Measurements from ENCODE around the gene ANKDD1A.

- TF ChIP-seq, protein P1, sequence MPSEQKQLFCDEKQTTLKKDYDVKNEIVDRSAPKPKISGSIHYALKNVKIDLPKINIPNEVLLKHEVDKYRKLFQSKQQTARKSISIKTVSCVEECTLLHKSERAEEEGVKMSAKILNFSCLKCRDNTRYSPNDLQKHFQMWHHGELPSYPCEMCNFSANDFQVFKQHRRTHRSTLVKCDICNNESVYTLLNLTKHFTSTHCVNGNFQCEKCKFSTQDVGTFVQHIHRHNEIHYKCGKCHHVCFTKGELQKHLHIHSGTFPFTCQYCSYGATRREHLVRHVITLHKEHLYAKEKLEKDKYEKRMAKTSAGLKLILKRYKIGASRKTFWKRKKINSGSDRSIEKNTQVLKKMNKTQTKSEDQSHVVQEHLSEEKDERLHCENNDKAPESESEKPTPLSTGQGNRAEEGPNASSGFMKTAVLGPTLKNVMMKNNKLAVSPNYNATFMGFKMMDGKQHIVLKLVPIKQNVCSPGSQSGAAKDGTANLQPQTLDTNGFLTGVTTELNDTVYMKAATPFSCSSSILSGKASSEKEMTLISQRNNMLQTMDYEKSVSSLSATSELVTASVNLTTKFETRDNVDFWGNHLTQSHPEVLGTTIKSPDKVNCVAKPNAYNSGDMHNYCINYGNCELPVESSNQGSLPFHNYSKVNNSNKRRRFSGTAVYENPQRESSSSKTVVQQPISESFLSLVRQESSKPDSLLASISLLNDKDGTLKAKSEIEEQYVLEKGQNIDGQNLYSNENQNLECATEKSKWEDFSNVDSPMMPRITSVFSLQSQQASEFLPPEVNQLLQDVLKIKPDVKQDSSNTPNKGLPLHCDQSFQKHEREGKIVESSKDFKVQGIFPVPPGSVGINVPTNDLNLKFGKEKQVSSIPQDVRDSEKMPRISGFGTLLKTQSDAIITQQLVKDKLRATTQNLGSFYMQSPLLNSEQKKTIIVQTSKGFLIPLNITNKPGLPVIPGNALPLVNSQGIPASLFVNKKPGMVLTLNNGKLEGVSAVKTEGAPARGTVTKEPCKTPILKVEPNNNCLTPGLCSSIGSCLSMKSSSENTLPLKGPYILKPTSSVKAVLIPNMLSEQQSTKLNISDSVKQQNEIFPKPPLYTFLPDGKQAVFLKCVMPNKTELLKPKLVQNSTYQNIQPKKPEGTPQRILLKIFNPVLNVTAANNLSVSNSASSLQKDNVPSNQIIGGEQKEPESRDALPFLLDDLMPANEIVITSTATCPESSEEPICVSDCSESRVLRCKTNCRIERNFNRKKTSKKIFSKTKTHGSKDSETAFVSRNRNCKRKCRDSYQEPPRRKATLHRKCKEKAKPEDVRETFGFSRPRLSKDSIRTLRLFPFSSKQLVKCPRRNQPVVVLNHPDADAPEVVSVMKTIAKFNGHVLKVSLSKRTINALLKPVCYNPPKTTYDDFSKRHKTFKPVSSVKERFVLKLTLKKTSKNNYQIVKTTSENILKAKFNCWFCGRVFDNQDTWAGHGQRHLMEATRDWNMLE (tag by site-specific recombination; conservative IDR thresholded peaks at IDR 0.05; ENCODE audit: low read depth) = no peak
- no peak for TF ChIP-seq ZFP41 (tag by site-specific recombination; IDR thresholded peaks at IDR 0.05; ENCODE audit: borderline replicate concordance)
- no peak for TF ChIP-seq ZFP3 (tag by site-specific recombination; IDR thresholded peaks at IDR 0.05; ENCODE audit: low read depth)
- TF ChIP-seq ZBTB11 (tag by site-specific recombination; conservative IDR thresholded peaks at IDR 0.05; ENCODE audit: low read depth) = no peak
- TF ChIP-seq ZNF521 (tag by site-specific recombination; IDR thresholded peaks at IDR 0.05) = no peak
- TF ChIP-seq OSR2 (tag by site-specific recombination; IDR thresholded peaks at IDR 0.05) = no peak
- TF ChIP-seq, protein P2, sequence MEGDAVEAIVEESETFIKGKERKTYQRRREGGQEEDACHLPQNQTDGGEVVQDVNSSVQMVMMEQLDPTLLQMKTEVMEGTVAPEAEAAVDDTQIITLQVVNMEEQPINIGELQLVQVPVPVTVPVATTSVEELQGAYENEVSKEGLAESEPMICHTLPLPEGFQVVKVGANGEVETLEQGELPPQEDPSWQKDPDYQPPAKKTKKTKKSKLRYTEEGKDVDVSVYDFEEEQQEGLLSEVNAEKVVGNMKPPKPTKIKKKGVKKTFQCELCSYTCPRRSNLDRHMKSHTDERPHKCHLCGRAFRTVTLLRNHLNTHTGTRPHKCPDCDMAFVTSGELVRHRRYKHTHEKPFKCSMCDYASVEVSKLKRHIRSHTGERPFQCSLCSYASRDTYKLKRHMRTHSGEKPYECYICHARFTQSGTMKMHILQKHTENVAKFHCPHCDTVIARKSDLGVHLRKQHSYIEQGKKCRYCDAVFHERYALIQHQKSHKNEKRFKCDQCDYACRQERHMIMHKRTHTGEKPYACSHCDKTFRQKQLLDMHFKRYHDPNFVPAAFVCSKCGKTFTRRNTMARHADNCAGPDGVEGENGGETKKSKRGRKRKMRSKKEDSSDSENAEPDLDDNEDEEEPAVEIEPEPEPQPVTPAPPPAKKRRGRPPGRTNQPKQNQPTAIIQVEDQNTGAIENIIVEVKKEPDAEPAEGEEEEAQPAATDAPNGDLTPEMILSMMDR (tag by site-specific recombination; IDR thresholded peaks at IDR 0.05) = no peak
- no peak for TF ChIP-seq ZNF311 (tag by site-specific recombination; IDR thresholded peaks at IDR 0.05; ENCODE audit: borderline replicate concordance)
These were observed 49.7 kb upstream of the ANKDD1A start for GRCh38 chr15:64861960-64862359.

Data from HEK293 (cell line).